HCT116 (cell line): ENCODE data around the gene LINC00237. TPM values are rescaled to one million over a fixed set of nuclear protein-coding genes. Genes with fewer than 3 reads are reported as not detected.

Experiments
- ATAC-seq: fragments of 200-7000 bp; cut with Tn5 transposase; 2 replicates; pipeline ENCODE4 v1.9.1; 2020; ENCODE audit warnings: mild to moderate bottlenecking, moderate library complexity
- BruUV-seq: library from RNA; stranded (reverse); fragments of 400-500 nt; replicated peaks from 2 replicates; lab custom pipeline; 2021; lab: Mats Ljungman, UMichigan
- CTCF ChIA-PET: fragments of 300-600 bp; sonication (Branson Sonifier 250); formaldehyde crosslinking; loops from one replicate; lab custom pipeline; 2021; ENCODE audit warnings: antibody characterized with exemption; lab: Charles Lee
- POLR2A ChIA-PET: fragments of 300-600, 350-600 bp; sonication (Branson Sonifier 250); formaldehyde crosslinking; loops from one replicate; lab custom pipeline; 2021; ENCODE audit warnings: antibody characterized with exemption; lab: Charles Lee
- RAD21 ChIA-PET, 2 experiments: fragments of 300-600 bp; sonication (Branson Sonifier 250); formaldehyde crosslinking; loops; one replicate each; lab custom pipeline; 2023; ENCODE audit warnings: low total read pairs in 2 of 2; ENCODE audit not compliant: uncharacterized antibody in 2 of 2, unreplicated experiment in 2 of 2, low non-redundant PET in 1 of 2; lab: Charles Lee
- DNase-seq: peaks from one replicate; pipeline ENCODE4 v3.0.0-alpha.2; 2010; ENCODE audit warnings: low read depth, low spot score
- H2AFZ ChIP-seq: fragments of 200-600 bp; shearing (Covaris generic), sonication (generic); 2 replicates; pipeline ENCODE4 v1.6.1; 2017; ENCODE audit warnings: low read depth, mixed run types, mixed read lengths, antibody characterized with exemption, low read length; ENCODE audit not compliant: poor library complexity, severe bottlenecking
- H3K27ac ChIP-seq: 2 replicates; pipeline ENCODE4 v1.5.1; 2012; ENCODE audit warnings: low read depth, low read length
- H3K27me3 ChIP-seq: fragments of 200-600 bp; sonication (generic); 2 replicates; pipeline ENCODE4 v1.6.1; 2016; ENCODE audit warnings: mixed run types, low read length, mixed read lengths; ENCODE audit not compliant: insufficient read depth
- H3K36me3 ChIP-seq, 2 experiments: fragments of 200-500 bp in 1 of 2; fragments of 200-600 bp in 1 of 2; sonication (Bioruptor generic) in 1 of 2; sonication (generic) in 1 of 2; 2 replicates each; pipeline versions ENCODE4 v1.5.1 to v1.6.1; 2014 to 2016; ENCODE audit warnings: low read length in 2 of 2, inconsistent platforms in 1 of 2, mixed read lengths in 1 of 2, mixed run types in 1 of 2; ENCODE audit not compliant: insufficient read depth in 2 of 2, control insufficient read depth in 1 of 2
- H3K4me1 ChIP-seq, 2 experiments: fragments of 200-600 bp in 1 of 2; sonication (generic) in 1 of 2; 2 replicates each; pipeline versions ENCODE4 v1.5.1 to v1.6.1; 2012 to 2017; ENCODE audit warnings: low read length in 2 of 2, inconsistent platforms in 1 of 2, mild to moderate bottlenecking in 1 of 2, mixed read lengths in 1 of 2, mixed run types in 1 of 2, moderate library complexity in 1 of 2; ENCODE audit not compliant: insufficient read depth in 2 of 2, control insufficient read depth in 1 of 2
- H3K4me2 ChIP-seq: fragments of 200-600 bp; sonication (generic); 2 replicates; pipeline ENCODE4 v1.6.1; 2017; ENCODE audit warnings: mixed run types, low read length, mixed read lengths
- H3K4me3 ChIP-seq, 2 experiments: fragments of 200-600 bp in 1 of 2; sonication (generic) in 1 of 2; replicated peaks in 1 of 2; 2 replicates each; pipeline ENCODE4 v1.5.1; 2011 to 2016; ENCODE audit warnings: low read length in 2 of 2, control low read depth in 1 of 2, low read depth in 1 of 2, mild to moderate bottlenecking in 1 of 2, mixed read lengths in 1 of 2, mixed run types in 1 of 2
- H3K79me2 ChIP-seq: fragments of 200-600 bp; sonication (generic); 2 replicates; pipeline ENCODE4 v1.6.1; 2017; ENCODE audit warnings: mild to moderate bottlenecking, mixed run types, low read length, moderate library complexity, mixed read lengths; ENCODE audit not compliant: insufficient read depth
- H3K9ac ChIP-seq: fragments of 200-600 bp; sonication (generic); 2 replicates; pipeline ENCODE4 v1.6.1; 2016; ENCODE audit warnings: low read length, mixed read lengths
- H3K9me2 ChIP-seq: fragments of 200-600 bp; sonication (generic), shearing (Covaris generic); 2 replicates; pipeline ENCODE4 v1.6.1; 2017; ENCODE audit warnings: mixed run types, mild to moderate bottlenecking, moderate library complexity; ENCODE audit not compliant: insufficient read depth
- H3K9me3 ChIP-seq, 2 experiments: fragments of 200-500 bp in 1 of 2; fragments of 200-600 bp in 1 of 2; sonication (Bioruptor generic) in 1 of 2; sonication (generic) in 1 of 2; 2 replicates each; pipeline ENCODE4 v1.6.1; 2014 to 2017; ENCODE audit warnings: low read length in 2 of 2, mixed read lengths in 2 of 2, inconsistent platforms in 1 of 2, low read depth in 1 of 2, mild to moderate bottlenecking in 1 of 2, mixed run types in 1 of 2, moderate library complexity in 1 of 2; ENCODE audit not compliant: control insufficient read depth in 1 of 2, insufficient read depth in 1 of 2
- H4K20me1 ChIP-seq: fragments of 200-600 bp; sonication (generic), shearing (Covaris generic); 2 replicates; pipeline ENCODE4 v1.6.1; 2017; ENCODE audit warnings: mixed run types, mild to moderate bottlenecking, moderate library complexity; ENCODE audit not compliant: insufficient read depth
- CBX3 ChIP-seq: IDR thresholded peaks from 2 replicates; pipeline ENCODE4 v1.6.1; 2012; ENCODE audit warnings: low read depth
- CEBPB ChIP-seq: IDR thresholded peaks from 2 replicates; pipeline ENCODE4 v1.6.1; 2012; ENCODE audit warnings: low read depth
- JUND ChIP-seq: IDR thresholded peaks from 2 replicates; pipeline ENCODE4 v1.6.1; 2012
- SP1 ChIP-seq: IDR thresholded peaks from 2 replicates; pipeline ENCODE4 v1.6.1; 2012; ENCODE audit warnings: low read depth
- TCF7L2 ChIP-seq: IDR thresholded peaks from 2 replicates; pipeline ENCODE4 v1.7.0; 2011; ENCODE audit warnings: borderline replicate concordance, inconsistent platforms; ENCODE audit not compliant: insufficient read depth, insufficient read length; ENCODE audit errors: extremely low read depth
- intact Hi-C: fragments of 100-400 bp; cut with micrococcal nuclease; formaldehyde crosslinking; loops from 2 replicates; pipeline ENCODE4 v1.10.0; 2022
- total RNA-seq: library from RNA; stranded (reverse); gene quantifications from one replicate; pipeline ENCODE4 v1.2.1, GENCODE V29; 2021; ENCODE audit not compliant: unreplicated experiment
- TF ChIP-seq, protein P1 (sequence below): IDR thresholded peaks from 2 replicates; pipeline ENCODE4 v1.6.1; 2011; ENCODE audit warnings: mild to moderate bottlenecking, low read length, moderate library complexity; ENCODE audit not compliant: insufficient replicate concordance; ENCODE audit errors: extremely low read depth

LINC00237 gene
- total RNA-seq, 1 experiment from 2014 or later = not detected

GRCh38 chr20:21151791-21152190 is 45.6 kb upstream of the LINC00237 start:
- no peaks in the 10 kb centered on the region for H3K9me2 ChIP-seq
- no peak overlapping the region for H2AFZ ChIP-seq
- no peak for TF ChIP-seq CBX3
- POLR2A ChIA-PET = no interaction called here
- no peaks in the 10 kb centered on the region for H3K27me3 ChIP-seq
- no peak overlapping the region for H3K27ac ChIP-seq
- no TSS peak for BruUV-seq
- H3K4me3 ChIP-seq = no peak overlapping the region
- ATAC-seq (no peak), DNase-seq (no peak)
- no peaks in the 10 kb centered on the region for H3K79me2 ChIP-seq
- H3K36me3 ChIP-seq = no peaks in the 10 kb centered on the region
- intact Hi-C loops = no loop called here
- CTCF ChIA-PET = no interaction called here
- RAD21 ChIA-PET = no interaction called here
- H3K4me2 ChIP-seq = no peak overlapping the region
- no peaks in the 10 kb centered on the region for H4K20me1 ChIP-seq
- H3K9ac ChIP-seq = no peak overlapping the region
- H3K9me3 ChIP-seq = no peaks in the 10 kb centered on the region
- no peaks in the 10 kb centered on the region for H3K4me1 ChIP-seq

DNA sequence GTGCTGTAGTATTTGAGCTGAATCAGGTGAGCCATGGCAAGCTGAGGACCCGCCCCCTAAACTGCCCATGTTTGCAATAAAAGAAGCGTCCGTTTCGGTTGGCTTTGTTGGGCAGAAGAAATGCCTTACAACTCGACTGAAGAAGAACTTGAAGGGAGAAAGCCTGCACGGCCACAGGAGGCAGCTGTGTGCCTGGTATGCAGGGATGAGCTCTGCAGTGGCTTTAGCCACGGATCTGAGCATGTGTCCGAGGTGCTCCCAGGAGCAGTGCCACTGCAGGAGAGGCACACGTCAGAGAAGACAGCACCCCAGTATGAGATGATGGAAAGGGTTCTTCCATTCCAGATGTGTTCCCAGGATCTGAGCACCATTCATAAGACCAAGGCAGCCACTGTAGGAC is 43.2 kb upstream of the LINC00237 start:
- ChIA-PET CTCF (no interaction called here), RAD21 (no interaction called here), POLR2A (no interaction called here)
- Histone ChIP-seq H3K9me3 (no peaks in the 10 kb centered on the region), H3K4me1 (no peaks in the 10 kb centered on the region), H3K9ac (no peak overlapping the region), H3K4me3 (no peak overlapping the region), H3K4me2 (no peak overlapping the region), H3K27ac (no peak overlapping the region), H3K79me2 (no peaks in the 10 kb centered on the region), H2AFZ (no peak overlapping the region), H4K20me1 (no peaks in the 10 kb centered on the region), H3K27me3 (no peaks in the 10 kb centered on the region), H3K36me3 (no peaks in the 10 kb centered on the region), H3K9me2 (no peaks in the 10 kb centered on the region)
- ATAC-seq = no peak
- intact Hi-C loops = no loop called here
- no peak for DNase-seq
- BruUV-seq = no TSS peak
- no peak for TF ChIP-seq SP1
- TF ChIP-seq CBX3 = no peak
- TF ChIP-seq, protein P1, sequence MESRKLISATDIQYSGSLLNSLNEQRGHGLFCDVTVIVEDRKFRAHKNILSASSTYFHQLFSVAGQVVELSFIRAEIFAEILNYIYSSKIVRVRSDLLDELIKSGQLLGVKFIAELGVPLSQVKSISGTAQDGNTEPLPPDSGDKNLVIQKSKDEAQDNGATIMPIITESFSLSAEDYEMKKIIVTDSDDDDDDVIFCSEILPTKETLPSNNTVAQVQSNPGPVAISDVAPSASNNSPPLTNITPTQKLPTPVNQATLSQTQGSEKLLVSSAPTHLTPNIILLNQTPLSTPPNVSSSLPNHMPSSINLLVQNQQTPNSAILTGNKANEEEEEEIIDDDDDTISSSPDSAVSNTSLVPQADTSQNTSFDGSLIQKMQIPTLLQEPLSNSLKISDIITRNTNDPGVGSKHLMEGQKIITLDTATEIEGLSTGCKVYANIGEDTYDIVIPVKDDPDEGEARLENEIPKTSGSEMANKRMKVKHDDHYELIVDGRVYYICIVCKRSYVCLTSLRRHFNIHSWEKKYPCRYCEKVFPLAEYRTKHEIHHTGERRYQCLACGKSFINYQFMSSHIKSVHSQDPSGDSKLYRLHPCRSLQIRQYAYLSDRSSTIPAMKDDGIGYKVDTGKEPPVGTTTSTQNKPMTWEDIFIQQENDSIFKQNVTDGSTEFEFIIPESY = no peak
- no peak for TF ChIP-seq JUND
- no peak for TF ChIP-seq TCF7L2
- no peak for TF ChIP-seq CEBPB
